Stimulated activated CD8-positive, alpha-beta memory T cell treated with anti-CD3 and anti-CD28 coated beads, Interleukin-4, amount 100 ng/mL, for 1 hour (primary cell): ENCODE measurements around the gene FAM72B.
"Not testable (repeated sequence)": the region's sequence is repeated elsewhere in the genome, so short reads cannot be mapped to it uniquely, and the experiment has no call there.

ENCODE experiments used
- DNase-seq, 2 donors: peaks; one replicate each; pipeline ENCODE4 v3.0.0-alpha.2; 2020; ENCODE audit warnings: low read depth in 2 of 2, low spot score in 1 of 2

The FAM72B gene

DNA sequence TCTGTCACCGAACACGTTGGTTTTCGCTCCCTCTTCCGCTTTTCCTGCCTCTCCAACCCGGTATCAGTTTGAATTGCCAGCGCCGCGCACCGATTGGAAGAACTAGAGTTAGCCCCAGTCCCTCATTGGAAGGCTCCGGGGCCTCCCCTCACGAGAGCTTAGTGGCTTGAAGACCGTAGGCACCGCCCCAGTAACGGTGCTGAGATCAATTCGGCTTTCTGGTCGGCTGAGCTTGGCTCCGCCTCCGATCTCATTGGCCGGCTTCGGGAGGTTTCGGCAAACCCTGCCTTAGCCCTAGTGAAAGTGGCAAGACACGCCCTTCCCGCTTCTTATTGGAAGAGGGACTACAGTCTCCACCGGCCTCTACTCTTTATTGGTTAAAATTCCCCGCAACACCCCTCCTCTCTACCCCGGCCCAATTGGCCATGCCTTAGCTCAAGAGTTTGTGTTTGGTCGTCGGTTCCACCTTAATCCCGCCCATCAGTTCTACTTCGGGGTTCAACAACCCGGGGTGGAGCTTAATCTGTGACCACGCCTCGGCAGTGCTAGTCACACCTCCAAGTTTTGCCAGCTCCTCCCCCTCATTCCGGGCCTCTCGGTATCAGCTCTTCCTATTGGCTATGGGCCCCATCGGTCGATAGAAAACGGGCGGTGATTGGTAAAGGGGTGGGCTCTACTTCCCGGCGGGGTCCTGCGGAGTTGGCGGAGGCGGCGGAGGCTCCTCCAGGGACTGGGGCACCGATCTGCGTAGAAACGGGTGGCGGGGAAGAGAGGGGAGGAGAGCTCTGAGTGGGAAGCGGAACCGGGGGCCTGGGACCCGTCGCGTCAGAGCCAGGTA lies at the start of gene FAM72B, which contains the start of gene SRGAP2C:
Gene FAM72B, minus strand, starts transcription at position 51 of the 838 bp plus-strand sequence. CDS start 851 bp downstream, outside the sequence.
Gene SRGAP2C, plus strand, starts transcription at position 686 of the 838 bp plus-strand sequence. CDS start 2,472 bp downstream, outside the sequence.
- DNase-seq: peak; percentile 50 to 82

DNA sequence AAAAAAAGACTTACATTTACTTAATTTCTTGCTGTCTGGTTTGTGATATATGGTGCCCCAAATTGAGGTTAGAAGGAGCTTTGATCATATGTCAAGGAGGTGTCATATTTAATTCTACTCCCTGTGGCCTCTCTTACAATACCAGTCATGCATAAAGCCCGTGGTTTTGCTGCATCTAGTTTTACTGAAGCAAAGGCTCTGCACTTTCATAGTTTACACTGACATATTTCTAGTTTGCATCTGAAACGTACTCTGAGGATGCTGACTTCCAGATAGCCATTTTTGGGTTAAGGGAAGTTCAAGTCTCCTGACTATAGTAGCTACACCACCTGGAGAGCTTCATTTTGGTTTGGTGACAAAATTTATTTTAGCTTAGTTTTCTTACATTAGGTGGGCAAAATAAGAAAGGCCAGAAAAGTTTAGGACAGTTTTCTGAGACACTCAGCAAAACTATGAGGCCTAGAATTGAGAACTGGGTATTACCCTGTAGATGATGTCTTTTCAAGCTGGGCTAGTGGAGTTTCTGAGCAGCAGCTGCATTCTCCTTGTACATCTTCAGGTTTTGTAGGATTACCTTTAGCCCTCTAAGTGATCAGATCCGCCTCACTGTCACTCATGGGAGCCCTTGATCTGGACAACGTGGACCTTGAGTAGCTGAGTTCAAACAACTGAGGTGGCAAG lies 48.4 kb upstream of the FAM72B start:
- DNase-seq: not testable (repeated sequence)

- DNase-seq: not testable (repeated sequence)
These were observed 46.5 kb upstream of the FAM72B start for GRCh38 chr1:121230636-121231035.

- not testable (repeated sequence) for DNase-seq
These were observed 43.6 kb upstream of the FAM72B start for GRCh38 chr1:121227544-121228330.

- not testable (repeated sequence) for DNase-seq
These were observed 42.8 kb upstream of the FAM72B start for GRCh38 chr1:121226925-121227324.

DNA sequence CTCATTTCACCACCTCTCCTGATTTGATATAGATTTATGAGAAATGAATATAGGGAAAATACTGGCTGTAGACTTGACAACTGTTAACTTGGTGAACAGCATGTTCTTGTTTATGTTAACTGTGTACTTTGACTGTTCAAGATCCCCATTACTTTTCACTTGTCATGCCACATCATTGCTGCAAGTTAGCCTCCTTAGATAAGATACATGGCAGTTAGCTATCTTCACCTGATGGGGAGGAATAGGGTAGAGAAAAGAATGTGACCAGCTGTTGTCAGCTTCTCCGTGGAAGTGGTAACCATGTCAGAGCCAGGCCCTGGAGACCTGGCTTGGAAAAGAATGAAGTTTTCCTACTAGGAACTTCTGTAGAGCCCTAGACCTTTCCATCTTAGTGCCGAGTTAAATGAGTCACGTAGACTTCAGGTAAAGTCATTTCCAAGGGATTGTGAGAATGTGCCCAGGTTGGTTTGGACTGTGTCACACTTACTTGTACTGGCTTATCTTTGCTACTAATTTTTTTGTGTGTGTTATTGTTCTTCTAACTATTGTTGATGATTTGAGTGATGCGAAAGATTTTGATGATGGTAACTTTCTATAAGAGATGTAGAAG lies 42.3 kb upstream of the FAM72B start:
- DNase-seq: not testable (repeated sequence)

- DNase-seq: not testable (repeated sequence)
These were observed 40.6 kb upstream of the FAM72B start for GRCh38 chr1:121224714-121225113.

DNA sequence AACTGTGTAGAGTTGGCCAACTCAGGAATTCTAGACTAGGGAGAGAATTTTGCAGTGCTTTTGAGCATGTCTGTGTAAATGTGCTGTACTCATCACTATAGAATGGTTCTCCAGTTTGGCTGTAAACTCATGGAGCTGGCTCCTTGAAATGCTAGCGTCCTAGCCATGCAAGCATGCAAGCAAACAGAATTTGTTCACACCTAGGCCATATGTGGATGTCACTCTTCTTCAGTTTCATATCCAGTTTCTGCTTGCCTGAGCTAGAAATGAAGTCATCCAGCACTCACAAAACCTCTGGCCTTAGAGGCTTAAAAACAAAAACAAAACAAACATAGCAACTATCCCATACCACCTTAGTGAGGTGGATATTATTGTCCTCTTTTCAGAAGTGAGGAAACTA lies 37.6 kb upstream of the FAM72B start:
- not testable (repeated sequence) for DNase-seq

DNA sequence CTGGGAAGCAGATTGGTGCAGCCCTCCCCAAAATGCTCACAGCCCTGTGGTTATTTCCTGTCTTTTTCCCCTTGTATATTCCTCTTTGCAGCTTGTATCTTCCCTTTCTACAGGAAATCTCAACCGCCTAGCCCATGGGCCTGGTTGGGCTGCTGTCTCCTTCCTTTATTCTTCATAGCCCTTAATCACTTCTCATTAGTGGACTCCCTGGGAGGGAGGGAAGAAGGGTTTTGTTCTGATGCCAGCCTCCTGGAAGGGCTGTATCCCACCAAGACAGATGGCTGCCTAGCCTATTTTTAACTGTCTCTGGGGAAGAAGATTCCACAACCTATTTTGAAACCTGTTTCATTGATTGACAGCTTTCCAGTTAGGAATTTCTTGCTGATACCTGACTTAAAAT lies 32.5 kb upstream of the FAM72B start:
- not testable (repeated sequence) for DNase-seq

GRCh38 chr1:121215699-121216417 lies 31.7 kb upstream of the FAM72B start:
- not testable (repeated sequence) for DNase-seq

DNA sequence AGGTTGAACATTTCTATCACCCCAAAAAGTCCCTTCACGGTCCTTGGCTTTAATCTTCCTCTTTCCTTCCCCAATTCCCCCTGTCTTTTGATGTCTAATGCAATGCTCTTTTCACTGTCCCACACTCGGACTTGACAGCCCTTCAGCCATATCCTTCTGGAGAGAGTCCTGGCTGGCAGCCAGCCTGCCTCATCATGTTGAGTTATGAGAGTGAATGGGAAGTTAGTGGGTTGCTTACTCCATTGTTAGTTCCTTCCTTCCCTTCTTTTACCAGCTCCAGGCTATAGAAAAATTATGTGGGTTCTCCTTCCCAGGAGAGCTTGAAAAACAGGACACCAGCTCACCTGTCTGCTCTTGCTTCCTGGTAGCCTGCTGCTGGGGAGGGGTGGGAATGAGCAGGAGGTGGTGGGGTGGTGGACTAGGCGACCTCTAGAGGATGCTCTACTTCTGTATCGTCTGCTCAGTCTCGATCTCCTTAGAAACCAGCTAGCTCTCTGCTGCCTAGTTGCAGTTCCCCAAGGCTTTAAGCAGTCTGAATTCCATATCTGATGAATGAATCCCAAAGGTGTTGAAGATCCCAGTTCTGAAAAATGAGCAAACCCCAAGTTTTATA lies 30.5 kb upstream of the FAM72B start:
- not testable (repeated sequence) for DNase-seq

DNA sequence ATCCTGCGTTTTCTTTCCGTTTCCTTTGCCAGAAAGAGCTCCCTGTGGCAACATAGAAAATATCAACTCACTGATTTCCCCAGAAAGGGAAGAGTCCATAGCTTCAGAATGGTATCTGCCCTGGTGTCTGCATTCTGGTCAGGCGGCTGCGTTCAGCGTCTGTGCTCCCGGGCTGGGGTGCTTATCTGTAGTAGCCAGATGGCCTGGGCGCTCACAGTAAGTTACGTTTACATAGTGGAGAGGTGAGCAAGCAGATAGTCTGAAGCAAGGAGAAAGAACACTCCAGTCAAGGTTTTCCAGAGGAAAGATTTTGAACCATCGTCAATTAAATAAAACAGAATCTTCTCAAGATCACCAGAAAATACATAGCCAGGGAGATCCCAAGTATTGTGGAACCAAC lies 29.4 kb upstream of the FAM72B start:
- DNase-seq: not testable (repeated sequence)

DNA sequence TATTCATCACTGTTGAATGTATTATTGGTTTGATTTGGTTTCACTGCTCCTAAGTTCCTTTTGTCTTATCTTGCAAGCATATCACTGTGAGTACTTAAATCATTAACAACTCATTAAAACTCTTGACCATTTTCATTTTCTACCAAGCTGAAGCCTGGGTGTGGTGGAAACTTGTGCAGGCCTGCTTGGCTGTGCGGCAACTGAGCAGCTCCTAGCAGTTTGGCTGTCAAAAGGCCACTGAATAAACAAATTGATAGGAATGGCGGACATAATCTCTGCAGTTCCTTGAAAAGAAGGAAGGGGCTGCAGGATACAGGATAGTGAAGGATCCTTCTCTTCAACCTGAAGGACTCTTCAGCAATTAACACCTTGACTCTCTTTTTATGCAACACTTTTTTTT lies 26.6 kb upstream of the FAM72B start:
- not testable (repeated sequence) for DNase-seq

GRCh38 chr1:121208375-121208774 lies 24.2 kb upstream of the FAM72B start:
- not testable (repeated sequence) for DNase-seq

DNA sequence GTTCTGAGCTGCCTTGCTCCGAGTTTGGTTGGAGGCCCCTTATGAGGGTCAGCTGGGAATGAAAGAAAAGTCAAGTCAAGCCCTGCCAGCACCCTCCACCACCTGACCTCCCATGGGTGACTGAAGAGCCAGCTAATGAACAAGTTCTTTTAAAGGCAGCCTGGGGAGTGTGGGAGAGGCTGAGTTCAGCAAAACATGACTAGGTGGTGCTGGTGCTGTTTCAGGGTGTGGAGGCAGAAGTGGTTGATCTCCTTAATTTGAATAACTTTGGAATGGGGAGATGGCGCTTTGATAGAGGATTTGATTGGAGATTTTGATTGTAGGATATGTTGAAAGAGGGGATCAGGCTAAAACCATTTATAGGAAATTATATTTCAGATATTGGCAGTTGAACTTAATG lies 23.2 kb upstream of the FAM72B start:
- DNase-seq: not testable (repeated sequence)

DNA sequence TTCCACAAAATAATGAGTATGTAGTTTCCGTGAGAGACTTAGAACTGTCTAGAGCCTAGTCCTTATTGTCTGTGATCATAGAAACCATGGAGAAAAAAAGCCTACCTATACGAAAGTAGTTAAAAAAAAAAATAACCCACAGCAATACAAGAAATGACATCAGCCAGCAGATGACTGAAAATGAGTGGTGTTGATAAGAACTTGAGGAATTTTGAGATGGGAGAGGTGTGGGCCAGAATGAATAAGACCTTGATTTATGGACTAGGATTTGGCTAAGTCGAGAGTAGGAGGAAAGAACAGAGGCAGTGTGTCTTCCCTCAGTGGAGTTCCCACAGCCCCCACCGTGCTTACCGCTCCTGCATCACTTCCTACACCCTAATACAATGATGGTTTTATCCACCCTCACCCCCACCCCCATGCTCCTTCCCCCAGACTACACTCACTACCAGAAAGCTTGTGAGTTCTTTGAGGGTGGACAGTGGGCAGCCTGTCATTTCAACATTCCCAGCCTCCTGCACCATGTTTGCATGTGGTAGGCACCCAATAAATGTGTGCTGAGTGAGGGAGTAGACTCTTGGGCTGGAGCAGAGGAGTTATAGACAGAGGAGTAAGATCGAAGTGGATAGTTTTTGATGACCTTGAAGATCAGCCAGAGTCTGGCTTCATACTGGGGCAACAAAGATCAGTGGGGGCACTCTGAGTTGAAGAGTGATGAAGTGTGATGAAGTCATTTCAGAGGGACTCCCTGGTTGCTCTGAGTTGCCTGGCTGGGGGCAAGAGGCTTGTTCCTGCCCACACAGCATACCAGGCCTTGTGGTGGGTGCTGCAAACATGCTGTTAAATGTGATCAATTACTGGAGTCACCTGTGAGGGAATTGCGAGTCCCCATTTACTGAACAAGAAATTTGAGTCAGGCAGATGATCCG lies 21.9 kb upstream of the FAM72B start:
- DNase-seq: not testable (repeated sequence)

GRCh38 chr1:121202986-121203385 lies 18.8 kb upstream of the FAM72B start:
- not testable (repeated sequence) for DNase-seq
